H1 (cell line): ENCODE results near the gene NHSL2. TPM values are rescaled to one million over a fixed set of nuclear protein-coding genes. Genes with fewer than 3 reads are reported as not detected.

ENCODE experiments used
- polyA plus RNA-seq, 7 experiments: library from polyadenylated mRNA; depleted of rRNA in 3 of 7; stranded (reverse) in 5 of 7; unstranded in 2 of 7; fragments of >200 nt in 5 of 7; fragments of 200-250 nt in 2 of 7; gene quantifications; 1 replicate in 5 of 7; 2 replicates in 1 of 7; 4 replicates in 1 of 7; pipeline versions ENCODE4 v1.2.1 to v1.2.3, GENCODE V29; 2011 to 2013; ENCODE audit warnings: missing spikeins in 2 of 7, mixed read lengths in 2 of 7
- total RNA-seq: library from RNA; stranded (reverse); fragmentation: NEBNext Ultra II Directional; extraction: Animal tissue kit (Norgen Biotek cat#: 25700); gene quantifications from 2 replicates; pipeline ENCODE4 v1.2.1, GENCODE V29; 2021
- TF ChIP-seq, protein P1 (sequence below): fragments of 300-600 bp; sonication (generic); IDR thresholded peaks from 2 replicates; pipeline ENCODE4 v1.7.1; 2012; ENCODE audit warnings: low read length, moderate library complexity, mild to moderate bottlenecking, inconsistent platforms; ENCODE audit not compliant: insufficient replicate concordance

The NHSL2 gene
- total and polyA plus RNA-seq, 2 of the 8 experiments (the other 6 are each of a cell fraction or from before 2014, with no cell fraction given), result 3.7 to 7.2 TPM

DNA sequence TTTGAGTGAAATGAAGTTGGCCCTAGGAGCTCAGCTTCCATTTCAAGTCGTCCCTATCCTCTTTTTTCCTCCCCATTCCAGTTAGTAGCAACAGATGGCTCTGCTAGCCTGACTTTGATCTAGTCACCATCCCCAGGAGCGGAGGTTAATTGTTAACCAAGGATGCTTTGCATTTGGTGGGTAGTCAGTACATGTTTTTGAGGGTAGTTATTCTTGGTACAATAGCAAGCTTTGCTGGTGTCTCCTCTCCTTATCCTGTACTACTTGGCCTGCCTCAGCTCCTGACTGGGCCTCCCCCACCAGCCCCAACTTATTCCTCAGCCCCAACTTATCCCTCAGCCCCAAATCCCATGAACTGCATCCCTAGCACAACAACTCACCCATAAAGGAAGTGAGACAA, 235.9 kb downstream of the NHSL2 start (continued):
- TF ChIP-seq, protein P1, sequence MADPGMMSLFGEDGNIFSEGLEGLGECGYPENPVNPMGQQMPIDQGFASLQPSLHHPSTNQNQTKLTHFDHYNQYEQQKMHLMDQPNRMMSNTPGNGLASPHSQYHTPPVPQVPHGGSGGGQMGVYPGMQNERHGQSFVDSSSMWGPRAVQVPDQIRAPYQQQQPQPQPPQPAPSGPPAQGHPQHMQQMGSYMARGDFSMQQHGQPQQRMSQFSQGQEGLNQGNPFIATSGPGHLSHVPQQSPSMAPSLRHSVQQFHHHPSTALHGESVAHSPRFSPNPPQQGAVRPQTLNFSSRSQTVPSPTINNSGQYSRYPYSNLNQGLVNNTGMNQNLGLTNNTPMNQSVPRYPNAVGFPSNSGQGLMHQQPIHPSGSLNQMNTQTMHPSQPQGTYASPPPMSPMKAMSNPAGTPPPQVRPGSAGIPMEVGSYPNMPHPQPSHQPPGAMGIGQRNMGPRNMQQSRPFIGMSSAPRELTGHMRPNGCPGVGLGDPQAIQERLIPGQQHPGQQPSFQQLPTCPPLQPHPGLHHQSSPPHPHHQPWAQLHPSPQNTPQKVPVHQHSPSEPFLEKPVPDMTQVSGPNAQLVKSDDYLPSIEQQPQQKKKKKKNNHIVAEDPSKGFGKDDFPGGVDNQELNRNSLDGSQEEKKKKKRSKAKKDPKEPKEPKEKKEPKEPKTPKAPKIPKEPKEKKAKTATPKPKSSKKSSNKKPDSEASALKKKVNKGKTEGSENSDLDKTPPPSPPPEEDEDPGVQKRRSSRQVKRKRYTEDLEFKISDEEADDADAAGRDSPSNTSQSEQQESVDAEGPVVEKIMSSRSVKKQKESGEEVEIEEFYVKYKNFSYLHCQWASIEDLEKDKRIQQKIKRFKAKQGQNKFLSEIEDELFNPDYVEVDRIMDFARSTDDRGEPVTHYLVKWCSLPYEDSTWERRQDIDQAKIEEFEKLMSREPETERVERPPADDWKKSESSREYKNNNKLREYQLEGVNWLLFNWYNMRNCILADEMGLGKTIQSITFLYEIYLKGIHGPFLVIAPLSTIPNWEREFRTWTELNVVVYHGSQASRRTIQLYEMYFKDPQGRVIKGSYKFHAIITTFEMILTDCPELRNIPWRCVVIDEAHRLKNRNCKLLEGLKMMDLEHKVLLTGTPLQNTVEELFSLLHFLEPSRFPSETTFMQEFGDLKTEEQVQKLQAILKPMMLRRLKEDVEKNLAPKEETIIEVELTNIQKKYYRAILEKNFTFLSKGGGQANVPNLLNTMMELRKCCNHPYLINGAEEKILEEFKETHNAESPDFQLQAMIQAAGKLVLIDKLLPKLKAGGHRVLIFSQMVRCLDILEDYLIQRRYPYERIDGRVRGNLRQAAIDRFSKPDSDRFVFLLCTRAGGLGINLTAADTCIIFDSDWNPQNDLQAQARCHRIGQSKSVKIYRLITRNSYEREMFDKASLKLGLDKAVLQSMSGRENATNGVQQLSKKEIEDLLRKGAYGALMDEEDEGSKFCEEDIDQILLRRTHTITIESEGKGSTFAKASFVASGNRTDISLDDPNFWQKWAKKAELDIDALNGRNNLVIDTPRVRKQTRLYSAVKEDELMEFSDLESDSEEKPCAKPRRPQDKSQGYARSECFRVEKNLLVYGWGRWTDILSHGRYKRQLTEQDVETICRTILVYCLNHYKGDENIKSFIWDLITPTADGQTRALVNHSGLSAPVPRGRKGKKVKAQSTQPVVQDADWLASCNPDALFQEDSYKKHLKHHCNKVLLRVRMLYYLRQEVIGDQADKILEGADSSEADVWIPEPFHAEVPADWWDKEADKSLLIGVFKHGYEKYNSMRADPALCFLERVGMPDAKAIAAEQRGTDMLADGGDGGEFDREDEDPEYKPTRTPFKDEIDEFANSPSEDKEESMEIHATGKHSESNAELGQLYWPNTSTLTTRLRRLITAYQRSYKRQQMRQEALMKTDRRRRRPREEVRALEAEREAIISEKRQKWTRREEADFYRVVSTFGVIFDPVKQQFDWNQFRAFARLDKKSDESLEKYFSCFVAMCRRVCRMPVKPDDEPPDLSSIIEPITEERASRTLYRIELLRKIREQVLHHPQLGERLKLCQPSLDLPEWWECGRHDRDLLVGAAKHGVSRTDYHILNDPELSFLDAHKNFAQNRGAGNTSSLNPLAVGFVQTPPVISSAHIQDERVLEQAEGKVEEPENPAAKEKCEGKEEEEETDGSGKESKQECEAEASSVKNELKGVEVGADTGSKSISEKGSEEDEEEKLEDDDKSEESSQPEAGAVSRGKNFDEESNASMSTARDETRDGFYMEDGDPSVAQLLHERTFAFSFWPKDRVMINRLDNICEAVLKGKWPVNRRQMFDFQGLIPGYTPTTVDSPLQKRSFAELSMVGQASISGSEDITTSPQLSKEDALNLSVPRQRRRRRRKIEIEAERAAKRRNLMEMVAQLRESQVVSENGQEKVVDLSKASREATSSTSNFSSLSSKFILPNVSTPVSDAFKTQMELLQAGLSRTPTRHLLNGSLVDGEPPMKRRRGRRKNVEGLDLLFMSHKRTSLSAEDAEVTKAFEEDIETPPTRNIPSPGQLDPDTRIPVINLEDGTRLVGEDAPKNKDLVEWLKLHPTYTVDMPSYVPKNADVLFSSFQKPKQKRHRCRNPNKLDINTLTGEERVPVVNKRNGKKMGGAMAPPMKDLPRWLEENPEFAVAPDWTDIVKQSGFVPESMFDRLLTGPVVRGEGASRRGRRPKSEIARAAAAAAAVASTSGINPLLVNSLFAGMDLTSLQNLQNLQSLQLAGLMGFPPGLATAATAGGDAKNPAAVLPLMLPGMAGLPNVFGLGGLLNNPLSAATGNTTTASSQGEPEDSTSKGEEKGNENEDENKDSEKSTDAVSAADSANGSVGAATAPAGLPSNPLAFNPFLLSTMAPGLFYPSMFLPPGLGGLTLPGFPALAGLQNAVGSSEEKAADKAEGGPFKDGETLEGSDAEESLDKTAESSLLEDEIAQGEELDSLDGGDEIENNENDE, result no peak
